A549 (cell line): ENCODE measurements around the gene DPEP3. TPM values are rescaled to one million over a fixed set of nuclear protein-coding genes. Genes with fewer than 3 reads are reported as not detected.

Experiments used
- ATAC-seq, 2 experiments: fragments of 200-7000 bp in 1 of 2; fragments of >200 bp in 1 of 2; cut with Nextera tagmentation in 1 of 2; cut with Tn5 transposase in 1 of 2; 3 replicates each; pipeline versions ENCODE4 v1.8.0 to v1.9.1; 2018 to 2020; ENCODE audit warnings: mild to moderate bottlenecking in 1 of 2, moderate library complexity in 1 of 2
- CTCF ChIA-PET: fragments of 300-600 bp; sonication (Branson Sonifier 250); formaldehyde crosslinking; extraction: SDS; loops from one replicate; lab custom pipeline; 2021; ENCODE audit warnings: antibody characterized with exemption, inconsistent platforms; lab: Yijun Ruan, JAX
- POLR2A ChIA-PET: fragments of 350-600 bp; formaldehyde crosslinking; extraction: SDS; loops from one replicate; lab custom pipeline; 2021; ENCODE audit warnings: antibody characterized with exemption, inconsistent platforms; lab: Yijun Ruan, JAX
- DNase-seq, 2 experiments: peaks; one replicate each; pipeline versions ENCODE4 v3.0.0 to v3.0.0-alpha.2; 2011 to 2016; ENCODE audit warnings: low read depth in 1 of 2, low spot score in 1 of 2
- FAIRE-seq: peaks from 2 replicates; lab custom pipeline; 2011; peaks lifted over from hg19 to GRCh38; lab: Jason Lieb, UNC
- H3K27ac ChIP-seq, 2 experiments: fragments of >200 bp; sonication (Bioruptor Twin); formaldehyde crosslinking; 3 replicates each; pipeline ENCODE4 v1.5.1; 2016 to 2017
- H3K4me1 ChIP-seq: fragments of >200 bp; sonication (Bioruptor Twin); formaldehyde crosslinking; 3 replicates; pipeline ENCODE4 v1.6.1; 2016
- H3K4me2 ChIP-seq: fragments of >200 bp; sonication (Bioruptor Twin); formaldehyde crosslinking; 3 replicates; pipeline ENCODE4 v1.6.1; 2016
- H3K4me3 ChIP-seq: fragments of >200 bp; sonication (Bioruptor Twin); formaldehyde crosslinking; 3 replicates; pipeline ENCODE4 v1.5.1; 2016
- H3K9me3 ChIP-seq: fragments of >200 bp; sonication (Bioruptor Twin); formaldehyde crosslinking; 3 replicates; pipeline ENCODE4 v1.6.1; 2016
- CBX2 ChIP-seq: fragments of 200-600 bp; sonication (generic); IDR thresholded peaks from 2 replicates; pipeline ENCODE4 v1.6.1; 2016; ENCODE audit warnings: low read depth, mild to moderate bottlenecking, borderline replicate concordance
- EHMT2 ChIP-seq: fragments of 200-600 bp; sonication (generic); IDR thresholded peaks from 2 replicates; pipeline ENCODE4 v1.6.1; 2016; ENCODE audit warnings: antibody characterized with exemption, low read depth, mild to moderate bottlenecking, moderate library complexity
- FOSL2 ChIP-seq, 2 experiments: fragments of 450-650 bp in 1 of 2; fragments of >200 bp in 1 of 2; sonication (Bioruptor Twin) in 1 of 2; formaldehyde crosslinking; IDR thresholded peaks; 2 replicates each; pipeline versions ENCODE4 v1.5.0 to v1.6.1; 2016 to 2020; ENCODE audit warnings: mild to moderate bottlenecking in 1 of 2, moderate library complexity in 1 of 2
- FOXS1 ChIP-seq: fragments of 250-450 bp; sonication (Bioruptor Pico); IDR thresholded peaks from 2 replicates; pipeline ENCODE4 v1.5.0; 2020; ENCODE audit warnings: mild to moderate bottlenecking, moderate library complexity
- HOXB13 ChIP-seq: fragments of 250-450 bp; sonication (Bioruptor Pico); IDR thresholded peaks from 2 replicates; pipeline ENCODE4 v1.5.0; 2020; ENCODE audit warnings: low read depth, mild to moderate bottlenecking, moderate library complexity
- MAZ ChIP-seq: fragments of 150-350 bp; IDR thresholded peaks from 2 replicates; pipeline ENCODE4 v1.6.1; 2014; ENCODE audit warnings: antibody characterized with exemption, low read depth, low read length, borderline replicate concordance
- MYC ChIP-seq: IDR thresholded peaks from 2 replicates; pipeline ENCODE4 v1.6.1; 2012; ENCODE audit warnings: mild to moderate bottlenecking, inconsistent platforms, low read length, improper control_type of control experiment, borderline replicate concordance
- TFCP2L1 ChIP-seq: fragments of 250-450 bp; sonication (Bioruptor Pico); IDR thresholded peaks from 2 replicates; pipeline ENCODE4 v1.5.0; 2021; ENCODE audit warnings: mild to moderate bottlenecking
- TP53 ChIP-seq: fragments of 250-450 bp; sonication (Bioruptor Pico); IDR thresholded peaks from 2 replicates; pipeline ENCODE4 v1.5.0; 2021; ENCODE audit warnings: mild to moderate bottlenecking, moderate library complexity
- ZC3H11A ChIP-seq: fragments of 450-650 bp; IDR thresholded peaks from 2 replicates; pipeline ENCODE4 v1.6.1; 2014; ENCODE audit warnings: antibody characterized with exemption, mild to moderate bottlenecking
- ZNF302 ChIP-seq: fragments of 250-450 bp; sonication (Bioruptor Pico); IDR thresholded peaks from 2 replicates; pipeline ENCODE4 v1.9.0; 2021; ENCODE audit warnings: inconsistent platforms, mild to moderate bottlenecking, moderate library complexity
- WGBS: methylation state at CpG from one replicate; pipeline ENCODE4 v1.1.6; 2017; ENCODE audit errors: missing lambda C conversion rate; 5-methylcytosine and 5-hydroxymethylcytosine counted together
- polyA plus RNA-seq, 4 experiments: library from polyadenylated mRNA; depleted of rRNA in 3 of 4; stranded (reverse); fragments of >200 nt; fragmentation: RNase III in 1 of 4; extraction: RNeasy Plus Mini Kit Qiagen cat#74134 plus additional on column Dnase treatment in 1 of 4; gene quantifications; 2 replicates in 3 of 4; 3 replicates in 1 of 4; pipeline ENCODE4 v1.2.3, GENCODE V29; 2011 to 2017
- TF ChIP-seq, protein P1 (sequence below): fragments of 250-450 bp; sonication (Bioruptor Pico); IDR thresholded peaks from 2 replicates; pipeline ENCODE4 v1.5.0; 2021; ENCODE audit warnings: mild to moderate bottlenecking, moderate library complexity, borderline replicate concordance
- TF ChIP-seq, protein P2 (sequence below): fragments of >200 bp; sonication (Bioruptor Twin); formaldehyde crosslinking; IDR thresholded peaks from 2 replicates; pipeline ENCODE4 v1.6.1; 2016
- TF ChIP-seq, protein P3 (sequence below): fragments of 200-600 bp; sonication (generic); IDR thresholded peaks from 2 replicates; pipeline ENCODE4 v1.6.1; 2016; ENCODE audit warnings: antibody characterized with exemption, mild to moderate bottlenecking, moderate library complexity

DPEP3 gene
- polyA plus RNA-seq, 2 of the 4 experiments (the other 2 are of a cell fraction): not detected

DNA sequence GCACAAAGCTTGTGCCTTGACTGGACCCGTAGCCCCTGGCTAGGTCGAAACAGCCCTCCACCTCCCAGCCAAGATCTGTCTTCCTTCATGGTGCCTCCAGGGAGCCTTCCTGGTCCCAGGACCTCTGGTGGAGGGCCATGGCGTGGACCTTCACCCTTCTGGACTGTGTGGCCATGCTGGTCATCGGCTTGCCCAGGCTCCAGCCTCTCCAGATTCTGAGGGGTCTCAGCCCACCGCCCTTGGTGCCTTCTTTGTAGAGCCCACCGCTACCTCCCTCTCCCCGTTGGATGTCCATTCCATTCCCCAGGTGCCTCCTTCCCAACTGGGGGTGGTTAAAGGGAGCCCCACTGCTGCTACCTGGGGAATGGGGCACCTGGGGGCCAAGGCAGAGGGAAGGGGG is 52.2 kb downstream of the DPEP3 start:
- TF ChIP-seq, protein P1, sequence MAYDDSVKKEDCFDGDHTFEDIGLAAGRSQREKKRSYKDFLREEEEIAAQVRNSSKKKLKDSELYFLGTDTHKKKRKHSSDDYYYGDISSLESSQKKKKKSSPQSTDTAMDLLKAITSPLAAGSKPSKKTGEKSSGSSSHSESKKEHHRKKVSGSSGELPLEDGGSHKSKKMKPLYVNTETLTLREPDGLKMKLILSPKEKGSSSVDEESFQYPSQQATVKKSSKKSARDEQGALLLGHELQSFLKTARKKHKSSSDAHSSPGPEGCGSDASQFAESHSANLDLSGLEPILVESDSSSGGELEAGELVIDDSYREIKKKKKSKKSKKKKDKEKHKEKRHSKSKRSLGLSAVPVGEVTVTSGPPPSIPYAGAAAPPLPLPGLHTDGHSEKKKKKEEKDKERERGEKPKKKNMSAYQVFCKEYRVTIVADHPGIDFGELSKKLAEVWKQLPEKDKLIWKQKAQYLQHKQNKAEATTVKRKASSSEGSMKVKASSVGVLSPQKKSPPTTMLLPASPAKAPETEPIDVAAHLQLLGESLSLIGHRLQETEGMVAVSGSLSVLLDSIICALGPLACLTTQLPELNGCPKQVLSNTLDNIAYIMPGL (CRISPR knock-in tag): no peak
- TF ChIP-seq TFCP2L1 (CRISPR knock-in tag) (no peak), FOXS1 (CRISPR knock-in tag) (no peak), EHMT2 (no peak), FOSL2 (IDR thresholded peaks at IDR 0.05) (no peak), FOSL2 (CRISPR knock-in tag; IDR thresholded peaks at IDR 0.05) (no peak), ZNF302 (CRISPR knock-in tag) (no peak), ZC3H11A (no peak), TP53 (no peak), HOXB13 (no peak)
- TF ChIP-seq, all 56 proteins: peak for 0
- ATAC-seq (peak in 1 of 2 experiments; percentile 9; a peak in 3 of 6 replicates), FAIRE-seq (no peak), DNase-seq (no peak)
- 50% methylated on average over 7 of the region's 7 CpGs for WGBS
- Histone ChIP-seq H3K4me2 (no peak overlapping the region), H3K9me3 (no peaks in the 10 kb centered on the region), H3K27ac (no peak overlapping the region), H3K4me1 (no peaks in the 10 kb centered on the region), H3K4me3 (no peak overlapping the region)
- ChIA-PET POLR2A (no interaction called here), CTCF (interaction anchor here (0.6 to 22.2 kb wide), 31 partner anchors 9 to 437 kb away, joined by 3 to 370 read pairs (median 6); partner anchors contain the start of genes EDC4, NRN1L, PSKH1 and PSMB10)

DNA sequence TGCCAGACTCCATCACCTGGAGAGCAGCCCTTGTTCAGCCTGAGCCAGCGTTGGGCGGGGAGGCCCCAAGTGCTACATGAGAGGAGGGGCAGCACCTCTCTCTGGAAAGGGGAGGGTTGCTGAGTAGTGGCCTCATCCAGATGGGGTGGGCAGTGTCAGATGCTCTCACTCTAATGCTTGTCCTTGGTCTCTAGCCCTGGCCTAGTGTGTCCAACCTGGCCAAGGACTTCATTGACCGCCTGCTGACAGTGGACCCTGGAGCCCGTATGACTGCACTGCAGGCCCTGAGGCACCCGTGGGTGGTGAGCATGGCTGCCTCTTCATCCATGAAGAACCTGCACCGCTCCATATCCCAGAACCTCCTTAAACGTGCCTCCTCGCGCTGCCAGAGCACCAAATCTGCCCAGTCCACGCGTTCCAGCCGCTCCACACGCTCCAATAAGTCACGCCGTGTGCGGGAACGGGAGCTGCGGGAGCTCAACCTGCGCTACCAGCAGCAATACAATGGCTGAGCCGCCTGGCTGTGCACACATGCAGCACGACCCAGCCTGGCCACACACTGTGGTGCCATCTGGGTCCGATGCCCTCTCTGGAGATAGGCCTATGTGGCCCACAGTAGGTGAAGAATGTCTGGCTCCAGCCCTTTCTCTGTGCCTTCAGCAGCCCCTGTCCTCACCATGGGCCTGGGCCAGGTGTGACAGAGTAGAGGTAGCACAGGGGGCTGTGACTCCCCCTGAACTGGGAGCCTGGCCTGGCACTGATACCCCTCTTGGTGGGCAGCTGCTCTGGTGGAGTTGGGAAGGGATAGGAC is 53.0 kb downstream of the DPEP3 start:
- peak in 1 of 2 experiments; percentile 5; a peak in 1 of 6 replicates for ATAC-seq
- FAIRE-seq: no peak
- POLR2A ChIA-PET: no interaction called here
- DNase-seq: no peak
- Histone ChIP-seq H3K4me2 (no peak overlapping the region), H3K27ac (no peak overlapping the region), H3K4me3 (no peak overlapping the region), H3K4me1 (no peaks in the 10 kb centered on the region), H3K9me3 (no peaks in the 10 kb centered on the region)
- CTCF ChIA-PET: interaction anchor here (0.7 to 22.2 kb wide), 19 partner anchors 7 to 406 kb away, joined by 3 to 370 read pairs (median 9); partner anchors contain the start of genes EDC4 and NRN1L
- 91% methylated on average over 22 of the region's 22 CpGs for WGBS
- TF ChIP-seq, protein P2, sequence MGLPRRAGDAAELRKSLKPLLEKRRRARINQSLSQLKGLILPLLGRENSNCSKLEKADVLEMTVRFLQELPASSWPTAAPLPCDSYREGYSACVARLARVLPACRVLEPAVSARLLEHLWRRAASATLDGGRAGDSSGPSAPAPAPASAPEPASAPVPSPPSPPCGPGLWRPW: no peak
- no peak for TF ChIP-seq MYC
- TF ChIP-seq CBX2: no peak
- TF ChIP-seq, protein P3, sequence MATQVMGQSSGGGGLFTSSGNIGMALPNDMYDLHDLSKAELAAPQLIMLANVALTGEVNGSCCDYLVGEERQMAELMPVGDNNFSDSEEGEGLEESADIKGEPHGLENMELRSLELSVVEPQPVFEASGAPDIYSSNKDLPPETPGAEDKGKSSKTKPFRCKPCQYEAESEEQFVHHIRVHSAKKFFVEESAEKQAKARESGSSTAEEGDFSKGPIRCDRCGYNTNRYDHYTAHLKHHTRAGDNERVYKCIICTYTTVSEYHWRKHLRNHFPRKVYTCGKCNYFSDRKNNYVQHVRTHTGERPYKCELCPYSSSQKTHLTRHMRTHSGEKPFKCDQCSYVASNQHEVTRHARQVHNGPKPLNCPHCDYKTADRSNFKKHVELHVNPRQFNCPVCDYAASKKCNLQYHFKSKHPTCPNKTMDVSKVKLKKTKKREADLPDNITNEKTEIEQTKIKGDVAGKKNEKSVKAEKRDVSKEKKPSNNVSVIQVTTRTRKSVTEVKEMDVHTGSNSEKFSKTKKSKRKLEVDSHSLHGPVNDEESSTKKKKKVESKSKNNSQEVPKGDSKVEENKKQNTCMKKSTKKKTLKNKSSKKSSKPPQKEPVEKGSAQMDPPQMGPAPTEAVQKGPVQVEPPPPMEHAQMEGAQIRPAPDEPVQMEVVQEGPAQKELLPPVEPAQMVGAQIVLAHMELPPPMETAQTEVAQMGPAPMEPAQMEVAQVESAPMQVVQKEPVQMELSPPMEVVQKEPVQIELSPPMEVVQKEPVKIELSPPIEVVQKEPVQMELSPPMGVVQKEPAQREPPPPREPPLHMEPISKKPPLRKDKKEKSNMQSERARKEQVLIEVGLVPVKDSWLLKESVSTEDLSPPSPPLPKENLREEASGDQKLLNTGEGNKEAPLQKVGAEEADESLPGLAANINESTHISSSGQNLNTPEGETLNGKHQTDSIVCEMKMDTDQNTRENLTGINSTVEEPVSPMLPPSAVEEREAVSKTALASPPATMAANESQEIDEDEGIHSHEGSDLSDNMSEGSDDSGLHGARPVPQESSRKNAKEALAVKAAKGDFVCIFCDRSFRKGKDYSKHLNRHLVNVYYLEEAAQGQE: no peak
- no peak for TF ChIP-seq MAZ
- no peak for TF ChIP-seq FOSL2 (IDR thresholded peaks at IDR 0.05)
- no peak for TF ChIP-seq FOSL2 (CRISPR knock-in tag; IDR thresholded peaks at IDR 0.05)
